ENCODE measurements around the gene LRRC14B.
"Not testable (repeated sequence)": the region's sequence is repeated elsewhere in the genome, so short reads cannot be mapped to it uniquely, and the experiment has no call there.

LRRC14B gene

GRCh38 chr5:199950-200645 lies 8.8 kb downstream of the LRRC14B start:
- in situ Hi-C loops (cut with MboI; ENCODE audit: low pct_unique_long_range_greater_than_20kb, low sequenced_read_pairs): no loop called here
- no peak for DNase-seq

GRCh38 chr5:200985-201384 lies 9.7 kb downstream of the LRRC14B start:
- in situ Hi-C loops (cut with MboI; ENCODE audit: low pct_unique_long_range_greater_than_20kb, low sequenced_read_pairs): no loop called here
- no peak for DNase-seq

GRCh38 chr5:201672-202071 lies 10.4 kb downstream of the LRRC14B start:
- DNase-seq: no peak
- in situ Hi-C loops (cut with MboI; ENCODE audit: low pct_unique_long_range_greater_than_20kb, low sequenced_read_pairs): no loop called here

GRCh38 chr5:203246-203930 lies 12.1 kb downstream of the LRRC14B start:
- in situ Hi-C loops (cut with MboI; ENCODE audit: low pct_unique_long_range_greater_than_20kb, low sequenced_read_pairs): no loop called here
- no peak for DNase-seq

GRCh38 chr5:204001-204400 lies 12.7 kb downstream of the LRRC14B start:
- DNase-seq: no peak
- in situ Hi-C loops (cut with MboI; ENCODE audit: low pct_unique_long_range_greater_than_20kb, low sequenced_read_pairs): no loop called here

GRCh38 chr5:204462-204861 lies 13.2 kb downstream of the LRRC14B start:
- no peak for DNase-seq
- in situ Hi-C loops (cut with MboI; ENCODE audit: low pct_unique_long_range_greater_than_20kb, low sequenced_read_pairs): no loop called here

- no peak for DNase-seq
- in situ Hi-C loops (cut with MboI; ENCODE audit: low pct_unique_long_range_greater_than_20kb, low sequenced_read_pairs): no loop called here
Measured at GRCh38 chr5:204966-205670, 13.8 kb downstream of the LRRC14B start.

GRCh38 chr5:206406-206805 lies 15.1 kb downstream of the LRRC14B start:
- in situ Hi-C loops (cut with MboI; ENCODE audit: low pct_unique_long_range_greater_than_20kb, low sequenced_read_pairs): no loop called here
- DNase-seq: no peak

- no peak for DNase-seq
- in situ Hi-C loops (cut with MboI; ENCODE audit: low pct_unique_long_range_greater_than_20kb, low sequenced_read_pairs): no loop called here
Measured at GRCh38 chr5:206927-207536, 15.7 kb downstream of the LRRC14B start.

- no peak for DNase-seq
- in situ Hi-C loops (cut with MboI; ENCODE audit: low pct_unique_long_range_greater_than_20kb, low sequenced_read_pairs): no loop called here
Measured at GRCh38 chr5:207599-207998, 16.3 kb downstream of the LRRC14B start.

GRCh38 chr5:208449-209114 lies 17.3 kb downstream of the LRRC14B start:
- in situ Hi-C loops (cut with MboI; ENCODE audit: low pct_unique_long_range_greater_than_20kb, low sequenced_read_pairs): no loop called here
- DNase-seq: no peak

GRCh38 chr5:213803-214395 lies 22.6 kb downstream of the LRRC14B start:
- in situ Hi-C loops (cut with MboI; ENCODE audit: low pct_unique_long_range_greater_than_20kb, low sequenced_read_pairs): no loop called here
- no peak for DNase-seq

GRCh38 chr5:215256-215655 lies 24.0 kb downstream of the LRRC14B start:
- in situ Hi-C loops (cut with MboI; ENCODE audit: low pct_unique_long_range_greater_than_20kb, low sequenced_read_pairs); DNase-seq: not testable (repeated sequence)

- in situ Hi-C loops (cut with MboI; ENCODE audit: low pct_unique_long_range_greater_than_20kb, low sequenced_read_pairs); DNase-seq: not testable (repeated sequence)
Measured at GRCh38 chr5:216076-216475, 24.8 kb downstream of the LRRC14B start.

- in situ Hi-C loops (cut with MboI; ENCODE audit: low pct_unique_long_range_greater_than_20kb, low sequenced_read_pairs): not testable (repeated sequence)
- DNase-seq: peak; percentile 93
Measured at GRCh38 chr5:217494-218456, 26.5 kb downstream of the LRRC14B start, which contains the start of the genes CCDC127 and SDHA. CCDC127 (minus strand) TSS chr5:218153; CDS start chr5:216849, 1,304 bp downstream. SDHA (plus strand) TSS chr5:218320; CDS start chr5:218356, 36 bp downstream.

- in situ Hi-C loops (cut with MboI; ENCODE audit: low pct_unique_long_range_greater_than_20kb, low sequenced_read_pairs): no loop called here
- DNase-seq: peak; percentile 40
Measured at GRCh38 chr5:218457-219291, 27.4 kb downstream of the LRRC14B start.

GRCh38 chr5:219460-219863 lies 28.2 kb downstream of the LRRC14B start:
- DNase-seq: peak; percentile 38
- in situ Hi-C loops (cut with MboI; ENCODE audit: low pct_unique_long_range_greater_than_20kb, low sequenced_read_pairs): no loop called here

All from KBM-7 (cell line).